ENCODE results near the gene AQP7. TPM values are rescaled to one million over a fixed set of nuclear protein-coding genes. Genes with fewer than 3 reads are reported as not detected.
A peak's percentile ranks its signal among the peaks of the same experiment; 100 is the strongest.
"Not testable (repeated sequence)": the region's sequence is repeated elsewhere in the genome, so short reads cannot be mapped to it uniquely, and the experiment has no call there.

The AQP7 gene
- total and polyA plus RNA-seq, 2 donors (not counting 1 experiment from before 2014, with no cell fraction given), result 0.09 to 0.83 TPM

DNA sequence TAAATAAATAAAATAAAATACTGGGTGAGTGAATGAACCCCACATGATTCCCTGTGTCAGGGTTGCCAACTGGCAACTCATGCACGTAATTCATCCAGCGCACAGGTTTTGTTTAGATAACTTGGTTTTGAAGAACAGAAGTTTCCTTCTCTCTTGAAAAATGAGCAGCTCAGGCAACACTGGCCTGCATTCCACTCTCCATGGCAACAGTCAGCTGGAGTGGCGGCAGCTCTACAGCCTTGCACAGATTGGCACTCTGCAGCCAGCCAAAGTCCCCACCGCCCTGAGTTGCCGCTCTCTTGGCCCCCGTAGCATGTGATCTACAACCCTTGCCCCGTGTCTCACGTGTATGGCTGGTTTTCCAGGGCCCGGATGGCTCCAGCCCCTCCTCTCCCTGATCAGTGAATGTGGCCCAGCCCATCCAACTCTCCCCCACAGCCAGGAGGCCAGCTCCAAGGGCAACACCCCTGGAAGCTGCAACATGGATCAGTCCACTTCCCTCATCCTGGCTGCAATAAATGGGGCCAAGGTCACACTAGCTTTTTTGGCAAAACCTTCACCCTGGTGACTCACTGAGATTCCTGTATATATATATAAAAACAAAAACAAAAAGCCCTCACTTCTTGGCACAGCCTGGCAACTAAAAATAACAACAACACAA is 11.1 kb downstream of the AQP7 start:
- H3K9ac ChIP-seq (ENCODE audit: insufficient read depth, low read length); H3K4me2 ChIP-seq (ENCODE audit: extremely low read depth, insufficient read depth, low read length); H2AFZ ChIP-seq (ENCODE audit: low read length); H3K9me3 ChIP-seq (ENCODE audit: control insufficient read depth, insufficient read depth, low read depth, low read length); H3K79me2 ChIP-seq (ENCODE audit: control insufficient read depth, insufficient read depth, low read length); H3K36me3 ChIP-seq (ENCODE audit: control insufficient read depth, insufficient read depth, low read length); H3K27me3 ChIP-seq (ENCODE audit: control insufficient read depth, insufficient read depth, low read length); H3K4me1 ChIP-seq (ENCODE audit: control insufficient read depth, extremely low read depth, insufficient read depth, low read length); H4K20me1 ChIP-seq (ENCODE audit: control insufficient read depth, extremely low read depth, insufficient read depth, low read length); H3K4me3 ChIP-seq (replicated peaks in 1 of 4; ENCODE audit: control extremely low read depth in 1 of 4, insufficient read depth in 1 of 4, low read depth in 3 of 4, low read length in 4 of 4): not testable (repeated sequence)
- H3K27ac ChIP-seq (ENCODE audit: insufficient read depth, low read length), result peak overlapping the region; percentile 54
- DNase-seq (ENCODE audit: low read depth in 2 of 2), result peak; percentile 86 to 99

DNA sequence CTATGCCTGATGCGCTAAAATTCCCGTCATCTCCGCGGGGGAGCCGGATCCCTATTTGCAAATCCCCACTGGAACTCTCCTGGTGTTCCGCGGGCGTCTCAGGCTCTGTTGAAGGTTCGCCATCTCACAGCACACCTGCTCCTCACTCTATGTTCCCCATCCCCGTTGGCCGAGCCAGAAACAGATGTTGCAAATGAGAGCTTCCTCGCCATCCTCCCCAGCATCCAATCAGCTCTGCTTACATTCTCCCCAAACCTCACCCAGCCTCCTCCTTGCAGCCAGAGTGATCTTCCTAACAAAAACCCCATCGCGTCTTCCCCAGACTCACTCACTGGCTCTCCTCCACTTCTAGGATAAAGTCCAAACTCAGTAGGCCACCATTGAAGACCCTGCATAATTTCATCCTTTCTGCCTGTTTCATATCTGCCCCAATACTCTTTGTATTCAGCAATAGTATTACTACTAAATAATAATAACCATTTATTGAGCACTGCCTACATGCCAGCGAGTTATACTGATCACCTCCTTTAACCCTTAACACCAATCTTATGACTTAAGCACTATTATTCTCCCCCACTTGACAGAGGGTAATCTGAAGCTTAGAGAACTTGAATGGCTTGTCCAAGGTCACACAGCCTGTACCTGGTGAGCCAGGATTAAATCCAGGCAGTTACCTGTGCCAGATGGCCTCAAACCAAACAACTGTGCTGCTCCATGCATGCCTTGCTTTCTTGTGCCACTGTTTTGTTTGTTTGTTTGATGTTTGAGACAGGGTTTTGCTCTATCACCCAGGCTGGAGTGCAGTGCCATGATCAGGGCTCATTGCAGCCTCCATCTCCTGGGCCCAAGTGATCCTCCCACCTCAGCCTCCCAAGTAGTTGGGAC is 14.0 kb downstream of the AQP7 start:
- H3K36me3 ChIP-seq (ENCODE audit: control insufficient read depth, insufficient read depth, low read length), result no peaks in the 10 kb centered on the region
- no peak overlapping the region for H2AFZ ChIP-seq (ENCODE audit: low read length)
- H3K27ac ChIP-seq (ENCODE audit: insufficient read depth, low read length), result no peak overlapping the region
- no peak for TF ChIP-seq EZH2 (IDR thresholded peaks at IDR 0.05; ENCODE audit: low read length, missing control alignments)
- TF ChIP-seq, protein P1, sequence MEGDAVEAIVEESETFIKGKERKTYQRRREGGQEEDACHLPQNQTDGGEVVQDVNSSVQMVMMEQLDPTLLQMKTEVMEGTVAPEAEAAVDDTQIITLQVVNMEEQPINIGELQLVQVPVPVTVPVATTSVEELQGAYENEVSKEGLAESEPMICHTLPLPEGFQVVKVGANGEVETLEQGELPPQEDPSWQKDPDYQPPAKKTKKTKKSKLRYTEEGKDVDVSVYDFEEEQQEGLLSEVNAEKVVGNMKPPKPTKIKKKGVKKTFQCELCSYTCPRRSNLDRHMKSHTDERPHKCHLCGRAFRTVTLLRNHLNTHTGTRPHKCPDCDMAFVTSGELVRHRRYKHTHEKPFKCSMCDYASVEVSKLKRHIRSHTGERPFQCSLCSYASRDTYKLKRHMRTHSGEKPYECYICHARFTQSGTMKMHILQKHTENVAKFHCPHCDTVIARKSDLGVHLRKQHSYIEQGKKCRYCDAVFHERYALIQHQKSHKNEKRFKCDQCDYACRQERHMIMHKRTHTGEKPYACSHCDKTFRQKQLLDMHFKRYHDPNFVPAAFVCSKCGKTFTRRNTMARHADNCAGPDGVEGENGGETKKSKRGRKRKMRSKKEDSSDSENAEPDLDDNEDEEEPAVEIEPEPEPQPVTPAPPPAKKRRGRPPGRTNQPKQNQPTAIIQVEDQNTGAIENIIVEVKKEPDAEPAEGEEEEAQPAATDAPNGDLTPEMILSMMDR (conservative IDR thresholded peaks at IDR 0.05 in 1 of 2, IDR thresholded peaks at IDR 0.05 in 1 of 2; ENCODE audit: low read depth in 1 of 2, low read length in 2 of 2), result no peak
- H3K27me3 ChIP-seq (ENCODE audit: control insufficient read depth, insufficient read depth, low read length), result no peaks in the 10 kb centered on the region
- peaks cover 7% of the 10 kb centered on the region for H3K4me1 ChIP-seq (ENCODE audit: control insufficient read depth, extremely low read depth, insufficient read depth, low read length)
- no peak overlapping the region for H3K4me3 ChIP-seq (replicated peaks in 1 of 4; ENCODE audit: control extremely low read depth in 1 of 4, insufficient read depth in 1 of 4, low read depth in 3 of 4, low read length in 4 of 4)
- no peaks in the 10 kb centered on the region for H3K79me2 ChIP-seq (ENCODE audit: control insufficient read depth, insufficient read depth, low read length)
- H4K20me1 ChIP-seq (ENCODE audit: control insufficient read depth, extremely low read depth, insufficient read depth, low read length), result no peaks in the 10 kb centered on the region
- DNase-seq (ENCODE audit: low read depth in 2 of 2), result no peak
- no peak overlapping the region for H3K9ac ChIP-seq (ENCODE audit: insufficient read depth, low read length)
- no peaks in the 10 kb centered on the region for H3K9me3 ChIP-seq (ENCODE audit: control insufficient read depth, insufficient read depth, low read depth, low read length)
- no peak overlapping the region for H3K4me2 ChIP-seq (ENCODE audit: extremely low read depth, insufficient read depth, low read length)

DNA sequence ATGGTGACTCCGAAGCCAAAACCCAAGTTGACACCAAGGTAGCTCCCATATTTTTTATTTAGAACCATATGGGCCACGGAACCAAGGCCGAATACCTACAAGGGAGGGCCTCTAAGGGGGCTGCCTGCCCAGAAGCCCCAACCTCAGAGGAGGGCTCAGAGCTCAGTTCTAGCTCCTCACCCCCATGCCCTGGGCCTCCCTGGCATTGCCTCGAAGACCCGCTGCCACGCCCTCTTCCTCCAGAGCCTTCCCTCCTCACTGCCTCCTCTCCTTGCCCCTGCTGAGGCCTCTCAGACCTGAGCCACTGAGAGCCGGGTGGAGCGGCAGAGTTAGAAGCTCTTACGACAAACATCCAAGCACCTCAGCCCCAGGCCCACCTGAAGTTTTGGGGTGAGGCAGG is 15.4 kb downstream of the AQP7 start:
- H3K9me3 ChIP-seq (ENCODE audit: control insufficient read depth, insufficient read depth, low read depth, low read length); DNase-seq (ENCODE audit: low read depth in 2 of 2); H3K4me3 ChIP-seq (replicated peaks in 1 of 4; ENCODE audit: control extremely low read depth in 1 of 4, insufficient read depth in 1 of 4, low read depth in 3 of 4, low read length in 4 of 4); H3K27ac ChIP-seq (ENCODE audit: insufficient read depth, low read length); H3K79me2 ChIP-seq (ENCODE audit: control insufficient read depth, insufficient read depth, low read length); H3K4me1 ChIP-seq (ENCODE audit: control insufficient read depth, extremely low read depth, insufficient read depth, low read length); H3K36me3 ChIP-seq (ENCODE audit: control insufficient read depth, insufficient read depth, low read length); H3K9ac ChIP-seq (ENCODE audit: insufficient read depth, low read length); H2AFZ ChIP-seq (ENCODE audit: low read length); H3K27me3 ChIP-seq (ENCODE audit: control insufficient read depth, insufficient read depth, low read length); H4K20me1 ChIP-seq (ENCODE audit: control insufficient read depth, extremely low read depth, insufficient read depth, low read length); H3K4me2 ChIP-seq (ENCODE audit: extremely low read depth, insufficient read depth, low read length): not testable (repeated sequence)

GRCh38 chr9:33386641-33386996 is 15.7 kb downstream of the AQP7 start:
- not testable (repeated sequence) for H4K20me1 ChIP-seq (ENCODE audit: control insufficient read depth, extremely low read depth, insufficient read depth, low read length); H3K4me2 ChIP-seq (ENCODE audit: extremely low read depth, insufficient read depth, low read length); DNase-seq (ENCODE audit: low read depth in 2 of 2)

GRCh38 chr9:33385979-33386640 is 16.3 kb downstream of the AQP7 start:
- H3K4me1 ChIP-seq (ENCODE audit: control insufficient read depth, extremely low read depth, insufficient read depth, low read length); H4K20me1 ChIP-seq (ENCODE audit: control insufficient read depth, extremely low read depth, insufficient read depth, low read length); H3K27ac ChIP-seq (ENCODE audit: insufficient read depth, low read length); H3K4me2 ChIP-seq (ENCODE audit: extremely low read depth, insufficient read depth, low read length); H3K4me3 ChIP-seq (replicated peaks in 1 of 4; ENCODE audit: control extremely low read depth in 1 of 4, insufficient read depth in 1 of 4, low read depth in 3 of 4, low read length in 4 of 4); H3K9ac ChIP-seq (ENCODE audit: insufficient read depth, low read length); DNase-seq (ENCODE audit: low read depth in 2 of 2); H3K9me3 ChIP-seq (ENCODE audit: control insufficient read depth, insufficient read depth, low read depth, low read length); H3K79me2 ChIP-seq (ENCODE audit: control insufficient read depth, insufficient read depth, low read length); H3K36me3 ChIP-seq (ENCODE audit: control insufficient read depth, insufficient read depth, low read length); H3K27me3 ChIP-seq (ENCODE audit: control insufficient read depth, insufficient read depth, low read length); H2AFZ ChIP-seq (ENCODE audit: low read length): not testable (repeated sequence)

More at GRCh38 chr9:33386641-33386996, 15.7 kb downstream of the AQP7 start:
- H3K4me3 ChIP-seq (replicated peaks in 1 of 4; ENCODE audit: control extremely low read depth in 1 of 4, insufficient read depth in 1 of 4, low read depth in 3 of 4, low read length in 4 of 4); H3K9me3 ChIP-seq (ENCODE audit: control insufficient read depth, insufficient read depth, low read depth, low read length); H2AFZ ChIP-seq (ENCODE audit: low read length); H3K79me2 ChIP-seq (ENCODE audit: control insufficient read depth, insufficient read depth, low read length); H3K36me3 ChIP-seq (ENCODE audit: control insufficient read depth, insufficient read depth, low read length); H3K4me1 ChIP-seq (ENCODE audit: control insufficient read depth, extremely low read depth, insufficient read depth, low read length); H3K27ac ChIP-seq (ENCODE audit: insufficient read depth, low read length); H3K27me3 ChIP-seq (ENCODE audit: control insufficient read depth, insufficient read depth, low read length); H3K9ac ChIP-seq (ENCODE audit: insufficient read depth, low read length): not testable (repeated sequence)
